Activated naive CD8-positive, alpha-beta T cell treated with anti-CD3 and anti-CD28 coated beads for 36 hours (primary cell): Measurements from ENCODE around the gene ZER1. TPM values are rescaled to one million over a fixed set of nuclear protein-coding genes. Genes with fewer than 3 reads are reported as not detected.

Source experiments
- DNase-seq: peaks from one replicate; pipeline ENCODE4 v3.0.0; 2021
- H3K27ac Mint-ChIP-seq: one replicate; pipeline ENCODE4 v1.8.0; 2022; ENCODE audit warnings: mild to moderate bottlenecking, moderate library complexity, mixed read lengths
- H3K27me3 Mint-ChIP-seq: one replicate; pipeline ENCODE4 v1.8.0; 2022; ENCODE audit warnings: mild to moderate bottlenecking, mixed read lengths
- H3K36me3 Mint-ChIP-seq: one replicate; pipeline ENCODE4 v1.8.0; 2021; ENCODE audit warnings: mild to moderate bottlenecking, mixed read lengths
- H3K4me1 Mint-ChIP-seq: one replicate; pipeline ENCODE4 v1.8.0; 2021; ENCODE audit warnings: mixed read lengths
- H3K4me3 Mint-ChIP-seq: one replicate; pipeline ENCODE4 v1.8.0; 2022; ENCODE audit warnings: mild to moderate bottlenecking, moderate library complexity, mixed read lengths
- H3K9me3 Mint-ChIP-seq: one replicate; pipeline ENCODE4 v1.8.0; 2022; ENCODE audit warnings: mixed read lengths
- total RNA-seq, 2 experiments: library from RNA; stranded (reverse); gene quantifications; one replicate each; pipeline ENCODE4 v1.2.3, GENCODE V29; 2021

ZER1 gene
- total RNA-seq, 2 experiments from 2014 or later: 13.7 to 14.4 TPM

GRCh38 chr9:128771094-128771721 lies 519 bp downstream of the ZER1 start:
- H3K4me1 Mint-ChIP-seq: peaks cover 27% of the 10 kb centered on the region
- no peaks in the 10 kb centered on the region for H3K27me3 Mint-ChIP-seq
- DNase-seq: no peak
- H3K9me3 Mint-ChIP-seq: no peaks in the 10 kb centered on the region
- H3K36me3 Mint-ChIP-seq: peaks cover 3% of the 10 kb centered on the region
- H3K4me3 Mint-ChIP-seq: peak overlapping the region; percentile 92
- H3K27ac Mint-ChIP-seq: peak overlapping the region; percentile 91

- Mint-ChIP-seq H3K9me3 (no peaks in the 10 kb centered on the region), H3K27ac (peak overlapping the region; percentile 91), H3K4me1 (peaks cover 28% of the 10 kb centered on the region), H3K27me3 (no peaks in the 10 kb centered on the region), H3K4me3 (peak overlapping the region; percentile 92), H3K36me3 (peaks cover 3% of the 10 kb centered on the region)
- no peak for DNase-seq
Measured at GRCh38 chr9:128770286-128771030, 1.3 kb downstream of the ZER1 start.

GRCh38 chr9:128768606-128769005 lies 3.1 kb downstream of the ZER1 start:
- no peaks in the 10 kb centered on the region for H3K27me3 Mint-ChIP-seq
- H3K36me3 Mint-ChIP-seq: peaks cover 3% of the 10 kb centered on the region
- H3K4me1 Mint-ChIP-seq: peaks cover 32% of the 10 kb centered on the region
- H3K4me3 Mint-ChIP-seq: no peak overlapping the region
- no peak for DNase-seq
- H3K9me3 Mint-ChIP-seq: no peaks in the 10 kb centered on the region
- H3K27ac Mint-ChIP-seq: peak overlapping the region; percentile 20

GRCh38 chr9:128765499-128765898 lies 6.2 kb downstream of the ZER1 start:
- no peak overlapping the region for H3K27ac Mint-ChIP-seq
- peaks cover 3% of the 10 kb centered on the region for H3K36me3 Mint-ChIP-seq
- no peaks in the 10 kb centered on the region for H3K27me3 Mint-ChIP-seq
- no peak overlapping the region for H3K4me3 Mint-ChIP-seq
- peaks cover 29% of the 10 kb centered on the region for H3K4me1 Mint-ChIP-seq
- no peaks in the 10 kb centered on the region for H3K9me3 Mint-ChIP-seq
- DNase-seq: no peak

- Mint-ChIP-seq H3K36me3 (peaks cover 3% of the 10 kb centered on the region), H3K27me3 (no peaks in the 10 kb centered on the region), H3K4me1 (peaks cover 22% of the 10 kb centered on the region), H3K9me3 (no peaks in the 10 kb centered on the region), H3K27ac (no peak overlapping the region), H3K4me3 (no peak overlapping the region)
- peak; percentile 16 for DNase-seq
Measured at GRCh38 chr9:128764361-128764760, 7.4 kb downstream of the ZER1 start.

- H3K4me1 Mint-ChIP-seq: peaks cover 15% of the 10 kb centered on the region
- H3K4me3 Mint-ChIP-seq: no peak overlapping the region
- H3K36me3 Mint-ChIP-seq: peaks cover 3% of the 10 kb centered on the region
- no peaks in the 10 kb centered on the region for H3K27me3 Mint-ChIP-seq
- no peak for DNase-seq
- H3K9me3 Mint-ChIP-seq: no peaks in the 10 kb centered on the region
- H3K27ac Mint-ChIP-seq: no peak overlapping the region
Measured at GRCh38 chr9:128762671-128763449, 8.9 kb downstream of the ZER1 start.

- H3K27me3 Mint-ChIP-seq: no peaks in the 10 kb centered on the region
- no peak for DNase-seq
- no peaks in the 10 kb centered on the region for H3K9me3 Mint-ChIP-seq
- H3K36me3 Mint-ChIP-seq: no peaks in the 10 kb centered on the region
- H3K27ac Mint-ChIP-seq: no peak overlapping the region
- no peaks in the 10 kb centered on the region for H3K4me1 Mint-ChIP-seq
- no peak overlapping the region for H3K4me3 Mint-ChIP-seq
Measured at GRCh38 chr9:128757602-128758001, 14.1 kb downstream of the ZER1 start.

GRCh38 chr9:128753627-128754026 lies 18.1 kb downstream of the ZER1 start:
- no peaks in the 10 kb centered on the region for H3K36me3 Mint-ChIP-seq

GRCh38 chr9:128750926-128751595 lies 20.7 kb downstream of the ZER1 start:
- no peaks in the 10 kb centered on the region for H3K27me3 Mint-ChIP-seq
- H3K4me1 Mint-ChIP-seq: no peaks in the 10 kb centered on the region
- H3K4me3 Mint-ChIP-seq: no peak overlapping the region
- H3K9me3 Mint-ChIP-seq: no peaks in the 10 kb centered on the region
- no peaks in the 10 kb centered on the region for H3K36me3 Mint-ChIP-seq
- no peak overlapping the region for H3K27ac Mint-ChIP-seq
- DNase-seq: no peak

More at GRCh38 chr9:128753627-128754026, 18.1 kb downstream of the ZER1 start:
- no peak overlapping the region for H3K27ac Mint-ChIP-seq
- no peak overlapping the region for H3K4me3 Mint-ChIP-seq
- H3K9me3 Mint-ChIP-seq: no peaks in the 10 kb centered on the region
- no peaks in the 10 kb centered on the region for H3K27me3 Mint-ChIP-seq
- no peaks in the 10 kb centered on the region for H3K4me1 Mint-ChIP-seq
- no peak for DNase-seq

- Mint-ChIP-seq H3K4me3 (no peak overlapping the region), H3K36me3 (no peaks in the 10 kb centered on the region), H3K27me3 (no peaks in the 10 kb centered on the region), H3K27ac (no peak overlapping the region), H3K9me3 (no peaks in the 10 kb centered on the region), H3K4me1 (no peaks in the 10 kb centered on the region)
- DNase-seq: no peak
Measured at GRCh38 chr9:128747241-128747640, 24.5 kb downstream of the ZER1 start.

GRCh38 chr9:128743421-128743820 lies 28.3 kb downstream of the ZER1 start:
- H3K4me3 Mint-ChIP-seq: no peak overlapping the region
- no peaks in the 10 kb centered on the region for H3K27me3 Mint-ChIP-seq
- no peak for DNase-seq
- no peak overlapping the region for H3K27ac Mint-ChIP-seq
- H3K9me3 Mint-ChIP-seq: no peaks in the 10 kb centered on the region
- H3K4me1 Mint-ChIP-seq: no peaks in the 10 kb centered on the region
- H3K36me3 Mint-ChIP-seq: no peaks in the 10 kb centered on the region

GRCh38 chr9:128742401-128742800 lies 29.3 kb downstream of the ZER1 start:
- Mint-ChIP-seq H3K27me3 (no peaks in the 10 kb centered on the region), H3K4me1 (no peaks in the 10 kb centered on the region), H3K4me3 (no peak overlapping the region), H3K36me3 (peaks cover 1% of the 10 kb centered on the region), H3K9me3 (no peaks in the 10 kb centered on the region), H3K27ac (peak overlapping the region; percentile 25)
- no peak for DNase-seq

GRCh38 chr9:128735373-128735772 lies 36.4 kb downstream of the ZER1 start:
- H3K4me1 Mint-ChIP-seq: no peaks in the 10 kb centered on the region
- H3K27ac Mint-ChIP-seq: no peak overlapping the region
- H3K4me3 Mint-ChIP-seq: no peak overlapping the region
- no peaks in the 10 kb centered on the region for H3K9me3 Mint-ChIP-seq
- peaks cover 5% of the 10 kb centered on the region for H3K36me3 Mint-ChIP-seq
- no peaks in the 10 kb centered on the region for H3K27me3 Mint-ChIP-seq
- DNase-seq: no peak

GRCh38 chr9:128733256-128733655 lies 38.5 kb downstream of the ZER1 start:
- no peaks in the 10 kb centered on the region for H3K4me1 Mint-ChIP-seq
- no peak overlapping the region for H3K27ac Mint-ChIP-seq
- no peaks in the 10 kb centered on the region for H3K9me3 Mint-ChIP-seq
- DNase-seq: no peak
- H3K27me3 Mint-ChIP-seq: no peaks in the 10 kb centered on the region
- H3K4me3 Mint-ChIP-seq: no peak overlapping the region
- peaks cover 5% of the 10 kb centered on the region for H3K36me3 Mint-ChIP-seq

- no peaks in the 10 kb centered on the region for H3K27me3 Mint-ChIP-seq
- no peaks in the 10 kb centered on the region for H3K4me1 Mint-ChIP-seq
- no peak overlapping the region for H3K4me3 Mint-ChIP-seq
- no peak overlapping the region for H3K27ac Mint-ChIP-seq
- H3K9me3 Mint-ChIP-seq: no peaks in the 10 kb centered on the region
- H3K36me3 Mint-ChIP-seq: peaks cover 5% of the 10 kb centered on the region
- no peak for DNase-seq
Measured at GRCh38 chr9:128732576-128732975, 39.2 kb downstream of the ZER1 start.
